Measurements from ENCODE around the gene ALG14.

ALG14 gene

GRCh38 chr1:95072532-95073419 lies at the start of gene ALG14:
Gene ALG14 (minus strand): TSS chr1:95072951. CDS start chr1:95072898, 53 bp downstream.
- peak within 1 kb of the TSS; percentile 89 to 100 for H3K4me3 ChIP-seq (ENCODE audit: low read length in 2 of 2)
- H3K9me3 ChIP-seq (ENCODE audit: control insufficient read depth in 2 of 2, low read length in 2 of 2) = no peaks in the 10 kb centered on the region
- H3K27ac ChIP-seq (ENCODE audit: low read length) = peak within 1 kb of the TSS; percentile 87
- H3K27me3 ChIP-seq (ENCODE audit: control insufficient read depth in 1 of 2, insufficient read depth in 2 of 2, low read length in 2 of 2) = no peaks in the 10 kb centered on the region
- H3K36me3 ChIP-seq (ENCODE audit: control insufficient read depth in 2 of 2, insufficient read depth in 2 of 2, low read length in 2 of 2) = peaks cover 0 to 2% of the 10 kb centered on the region in 2 donors
- peak within 1 kb of the TSS; percentile 80 to 96 for H3K9ac ChIP-seq (ENCODE audit: low read length in 2 of 2)
- H3K4me1 ChIP-seq (ENCODE audit: control insufficient read depth, insufficient read depth, low read length) = peaks cover 12% of the 10 kb centered on the region

GRCh38 chr1:95122151-95122697 lies 49.5 kb upstream of the ALG14 start:
- no peaks in the 10 kb centered on the region for H3K36me3 ChIP-seq (ENCODE audit: control insufficient read depth in 2 of 2, insufficient read depth in 2 of 2, low read length in 2 of 2)
- no peaks in the 10 kb centered on the region for H3K27me3 ChIP-seq (ENCODE audit: control insufficient read depth in 1 of 2, insufficient read depth in 2 of 2, low read length in 2 of 2)
- no peak overlapping the region for H3K27ac ChIP-seq (ENCODE audit: low read length)
- H3K4me1 ChIP-seq (ENCODE audit: control insufficient read depth, insufficient read depth, low read length) = peaks cover 4% of the 10 kb centered on the region
- H3K4me3 ChIP-seq (ENCODE audit: low read length in 2 of 2) = no peak overlapping the region
- H3K9me3 ChIP-seq (ENCODE audit: control insufficient read depth in 2 of 2, low read length in 2 of 2) = no peaks in the 10 kb centered on the region
- H3K9ac ChIP-seq (ENCODE audit: low read length in 2 of 2) = no peak overlapping the region

- Histone ChIP-seq H3K9me3 (ENCODE audit: control insufficient read depth in 2 of 2, low read length in 2 of 2) (no peaks in the 10 kb centered on the region), H3K36me3 (ENCODE audit: control insufficient read depth in 2 of 2, insufficient read depth in 2 of 2, low read length in 2 of 2) (no peaks in the 10 kb centered on the region), H3K4me1 (ENCODE audit: control insufficient read depth, insufficient read depth, low read length) (peaks cover 8% of the 10 kb centered on the region), H3K9ac (ENCODE audit: low read length in 2 of 2) (no peak overlapping the region), H3K4me3 (ENCODE audit: low read length in 2 of 2) (no peak overlapping the region), H3K27ac (ENCODE audit: low read length) (no peak overlapping the region), H3K27me3 (ENCODE audit: control insufficient read depth in 1 of 2, insufficient read depth in 2 of 2, low read length in 2 of 2) (no peaks in the 10 kb centered on the region)
Observed at GRCh38 chr1:95119273-95119672, 46.5 kb upstream of the ALG14 start.

- Histone ChIP-seq H3K27me3 (ENCODE audit: control insufficient read depth in 1 of 2, insufficient read depth in 2 of 2, low read length in 2 of 2) (no peaks in the 10 kb centered on the region), H3K27ac (ENCODE audit: low read length) (no peak overlapping the region), H3K4me1 (ENCODE audit: control insufficient read depth, insufficient read depth, low read length) (peaks cover 8% of the 10 kb centered on the region), H3K4me3 (ENCODE audit: low read length in 2 of 2) (no peak overlapping the region), H3K9ac (ENCODE audit: low read length in 2 of 2) (no peak overlapping the region), H3K9me3 (ENCODE audit: control insufficient read depth in 2 of 2, low read length in 2 of 2) (no peaks in the 10 kb centered on the region), H3K36me3 (ENCODE audit: control insufficient read depth in 2 of 2, insufficient read depth in 2 of 2, low read length in 2 of 2) (no peaks in the 10 kb centered on the region)
Observed at GRCh38 chr1:95118710-95119109, 46.0 kb upstream of the ALG14 start.

- peak overlapping the region; percentile 87 for H3K4me3 ChIP-seq (ENCODE audit: low read length in 2 of 2)
- peaks cover 8% of the 10 kb centered on the region for H3K4me1 ChIP-seq (ENCODE audit: control insufficient read depth, insufficient read depth, low read length)
- peak overlapping the region; percentile 37 for H3K27ac ChIP-seq (ENCODE audit: low read length)
- no peaks in the 10 kb centered on the region for H3K9me3 ChIP-seq (ENCODE audit: control insufficient read depth in 2 of 2, low read length in 2 of 2)
- no peaks in the 10 kb centered on the region for H3K27me3 ChIP-seq (ENCODE audit: control insufficient read depth in 1 of 2, insufficient read depth in 2 of 2, low read length in 2 of 2)
- peak overlapping the region; percentile 72 to 73 for H3K9ac ChIP-seq (ENCODE audit: low read length in 2 of 2)
- no peaks in the 10 kb centered on the region for H3K36me3 ChIP-seq (ENCODE audit: control insufficient read depth in 2 of 2, insufficient read depth in 2 of 2, low read length in 2 of 2)
Observed at GRCh38 chr1:95118067-95118499, 45.3 kb upstream of the ALG14 start.

- H3K27me3 ChIP-seq (ENCODE audit: control insufficient read depth in 1 of 2, insufficient read depth in 2 of 2, low read length in 2 of 2) = no peaks in the 10 kb centered on the region
- peak within 1 kb of the TSS; percentile 55 for H3K27ac ChIP-seq (ENCODE audit: low read length)
- H3K4me1 ChIP-seq (ENCODE audit: control insufficient read depth, insufficient read depth, low read length) = peaks cover 8% of the 10 kb centered on the region
- H3K9ac ChIP-seq (ENCODE audit: low read length in 2 of 2) = peak within 1 kb of the TSS; percentile 72 to 73
- no peaks in the 10 kb centered on the region for H3K9me3 ChIP-seq (ENCODE audit: control insufficient read depth in 2 of 2, low read length in 2 of 2)
- H3K36me3 ChIP-seq (ENCODE audit: control insufficient read depth in 2 of 2, insufficient read depth in 2 of 2, low read length in 2 of 2) = no peaks in the 10 kb centered on the region
- H3K4me3 ChIP-seq (ENCODE audit: low read length in 2 of 2) = peak within 1 kb of the TSS; percentile 87
Observed at GRCh38 chr1:95117207-95118066, 44.7 kb upstream of the ALG14 start, which contains the start of gene TLCD4. Gene TLCD4 (plus strand): TSS chr1:95117355. CDS start chr1:95143902, 26,547 bp downstream.

GRCh38 chr1:95116580-95117206 lies 43.9 kb upstream of the ALG14 start:
- H3K27ac ChIP-seq (ENCODE audit: low read length) = peak overlapping the region; percentile 55

GRCh38 chr1:95115708-95116137 lies 43.0 kb upstream of the ALG14 start:
- Histone ChIP-seq H3K27me3 (ENCODE audit: control insufficient read depth in 1 of 2, insufficient read depth in 2 of 2, low read length in 2 of 2) (no peaks in the 10 kb centered on the region), H3K9ac (ENCODE audit: low read length in 2 of 2) (no peak overlapping the region), H3K36me3 (ENCODE audit: control insufficient read depth in 2 of 2, insufficient read depth in 2 of 2, low read length in 2 of 2) (no peaks in the 10 kb centered on the region), H3K4me3 (ENCODE audit: low read length in 2 of 2) (no peak overlapping the region), H3K27ac (ENCODE audit: low read length) (no peak overlapping the region), H3K9me3 (ENCODE audit: control insufficient read depth in 2 of 2, low read length in 2 of 2) (no peaks in the 10 kb centered on the region), H3K4me1 (ENCODE audit: control insufficient read depth, insufficient read depth, low read length) (peaks cover 11% of the 10 kb centered on the region)

More at GRCh38 chr1:95116580-95117206, 43.9 kb upstream of the ALG14 start:
- Histone ChIP-seq H3K9ac (ENCODE audit: low read length in 2 of 2) (peak overlapping the region; percentile 72 to 73), H3K9me3 (ENCODE audit: control insufficient read depth in 2 of 2, low read length in 2 of 2) (no peaks in the 10 kb centered on the region), H3K36me3 (ENCODE audit: control insufficient read depth in 2 of 2, insufficient read depth in 2 of 2, low read length in 2 of 2) (no peaks in the 10 kb centered on the region), H3K4me3 (ENCODE audit: low read length in 2 of 2) (peak overlapping the region; percentile 87), H3K4me1 (ENCODE audit: control insufficient read depth, insufficient read depth, low read length) (peaks cover 9% of the 10 kb centered on the region), H3K27me3 (ENCODE audit: control insufficient read depth in 1 of 2, insufficient read depth in 2 of 2, low read length in 2 of 2) (no peaks in the 10 kb centered on the region)

GRCh38 chr1:95113684-95114083 lies 40.9 kb upstream of the ALG14 start:
- Histone ChIP-seq H3K27me3 (ENCODE audit: control insufficient read depth in 1 of 2, insufficient read depth in 2 of 2, low read length in 2 of 2) (no peaks in the 10 kb centered on the region), H3K36me3 (ENCODE audit: control insufficient read depth in 2 of 2, insufficient read depth in 2 of 2, low read length in 2 of 2) (no peaks in the 10 kb centered on the region), H3K9me3 (ENCODE audit: control insufficient read depth in 2 of 2, low read length in 2 of 2) (no peaks in the 10 kb centered on the region), H3K9ac (ENCODE audit: low read length in 2 of 2) (no peak overlapping the region), H3K4me1 (ENCODE audit: control insufficient read depth, insufficient read depth, low read length) (peaks cover 11% of the 10 kb centered on the region), H3K4me3 (ENCODE audit: low read length in 2 of 2) (no peak overlapping the region), H3K27ac (ENCODE audit: low read length) (no peak overlapping the region)

- H3K27ac ChIP-seq (ENCODE audit: low read length) = no peak overlapping the region
- H3K36me3 ChIP-seq (ENCODE audit: control insufficient read depth in 2 of 2, insufficient read depth in 2 of 2, low read length in 2 of 2) = no peaks in the 10 kb centered on the region
- H3K4me1 ChIP-seq (ENCODE audit: control insufficient read depth, insufficient read depth, low read length) = peaks cover 3% of the 10 kb centered on the region
- H3K9me3 ChIP-seq (ENCODE audit: control insufficient read depth in 2 of 2, low read length in 2 of 2) = no peaks in the 10 kb centered on the region
- H3K9ac ChIP-seq (ENCODE audit: low read length in 2 of 2) = no peak overlapping the region
- H3K27me3 ChIP-seq (ENCODE audit: control insufficient read depth in 1 of 2, insufficient read depth in 2 of 2, low read length in 2 of 2) = no peaks in the 10 kb centered on the region
- no peak overlapping the region for H3K4me3 ChIP-seq (ENCODE audit: low read length in 2 of 2)
Observed at GRCh38 chr1:95111014-95111413, 38.3 kb upstream of the ALG14 start.

Data from stomach smooth muscle (tissue), 2 donors.